ENCODE data around the gene UAP1.
"Not testable (repeated sequence)": the region's sequence is repeated elsewhere in the genome, so short reads cannot be mapped to it uniquely, and the experiment has no call there.

The UAP1 gene

DNA sequence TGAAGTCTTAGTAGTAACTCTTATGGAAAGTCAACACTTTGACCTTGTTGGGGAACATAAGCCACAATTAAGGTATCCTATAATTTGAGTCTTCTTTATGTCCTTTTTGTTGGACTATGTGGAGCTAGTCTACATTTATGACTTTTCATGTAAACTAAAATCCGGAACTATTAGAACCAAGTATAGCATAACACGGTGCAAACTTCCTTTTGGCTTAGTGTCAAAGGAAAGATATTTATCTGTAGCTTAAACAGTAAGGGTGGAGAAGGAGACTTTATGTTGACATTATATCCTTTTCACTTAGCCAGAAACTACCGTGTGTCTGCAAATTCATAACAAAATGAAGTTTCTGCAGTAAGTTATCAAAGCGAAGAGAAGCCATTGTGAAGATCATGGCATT, 7.3 kb downstream of the UAP1 start:
- no peak for DNase-seq
- Histone ChIP-seq H3K4me1 (ENCODE audit: insufficient read depth, low read length) (no peaks in the 10 kb centered on the region; the same call in 1 of the 2 replicates), H3K9ac (ENCODE audit: low read depth, low read length) (no peak overlapping the region), H3K36me3 (ENCODE audit: insufficient read depth, low read length) (peaks cover 24% of the 10 kb centered on the region), H3K27ac (ENCODE audit: low read length) (no peak overlapping the region), H3K27me3 (ENCODE audit: insufficient read depth, low read length, poor library complexity) (no peaks in the 10 kb centered on the region), H3K4me3 (ENCODE audit: low read depth in 1 of 2, low read length in 2 of 2) (no peak overlapping the region), H4K20me1 (ENCODE audit: insufficient read depth, low read length) (no peaks in the 10 kb centered on the region), H3K4me2 (ENCODE audit: insufficient read depth, low read length) (no peak overlapping the region), H3K79me2 (ENCODE audit: insufficient read depth, low read length) (peaks cover 6% of the 10 kb centered on the region; the same call in 1 of the 2 replicates), H2AFZ (ENCODE audit: low read depth, low read length) (no peak overlapping the region), H3K9me3 (ENCODE audit: insufficient read depth, low read length, severe bottlenecking) (no peaks in the 10 kb centered on the region)
- no peak for ATAC-seq (ENCODE audit: insufficient read depth, low read depth)
- TF ChIP-seq, protein P1, sequence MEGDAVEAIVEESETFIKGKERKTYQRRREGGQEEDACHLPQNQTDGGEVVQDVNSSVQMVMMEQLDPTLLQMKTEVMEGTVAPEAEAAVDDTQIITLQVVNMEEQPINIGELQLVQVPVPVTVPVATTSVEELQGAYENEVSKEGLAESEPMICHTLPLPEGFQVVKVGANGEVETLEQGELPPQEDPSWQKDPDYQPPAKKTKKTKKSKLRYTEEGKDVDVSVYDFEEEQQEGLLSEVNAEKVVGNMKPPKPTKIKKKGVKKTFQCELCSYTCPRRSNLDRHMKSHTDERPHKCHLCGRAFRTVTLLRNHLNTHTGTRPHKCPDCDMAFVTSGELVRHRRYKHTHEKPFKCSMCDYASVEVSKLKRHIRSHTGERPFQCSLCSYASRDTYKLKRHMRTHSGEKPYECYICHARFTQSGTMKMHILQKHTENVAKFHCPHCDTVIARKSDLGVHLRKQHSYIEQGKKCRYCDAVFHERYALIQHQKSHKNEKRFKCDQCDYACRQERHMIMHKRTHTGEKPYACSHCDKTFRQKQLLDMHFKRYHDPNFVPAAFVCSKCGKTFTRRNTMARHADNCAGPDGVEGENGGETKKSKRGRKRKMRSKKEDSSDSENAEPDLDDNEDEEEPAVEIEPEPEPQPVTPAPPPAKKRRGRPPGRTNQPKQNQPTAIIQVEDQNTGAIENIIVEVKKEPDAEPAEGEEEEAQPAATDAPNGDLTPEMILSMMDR (IDR thresholded peaks at IDR 0.05; ENCODE audit: borderline replicate concordance, extremely low read depth, low read length, poor library complexity, severe bottlenecking): no peak
- TF ChIP-seq EZH2 (IDR thresholded peaks at IDR 0.05; ENCODE audit: borderline replicate concordance, low read depth, low read length, severe bottlenecking): no peak

DNA sequence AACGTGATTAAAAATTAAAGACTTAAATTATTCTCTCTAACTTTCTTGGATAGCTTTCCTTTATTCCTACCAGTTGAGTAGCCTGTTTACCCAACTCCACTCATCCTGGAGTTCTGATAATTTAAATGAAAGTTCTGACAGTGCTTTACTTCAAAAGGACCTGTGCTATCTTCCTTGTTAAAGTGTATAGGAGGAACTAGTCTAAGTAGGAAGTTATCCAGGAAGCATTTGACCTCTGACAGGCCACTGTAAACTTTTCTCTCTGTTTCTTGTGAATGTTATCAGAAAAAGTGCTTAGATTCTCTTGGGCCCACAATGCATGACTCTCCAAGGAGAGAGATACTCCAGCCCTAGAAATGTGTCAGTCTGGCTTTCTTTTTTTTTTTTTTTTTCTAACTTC, 9.2 kb downstream of the UAP1 start:
- Histone ChIP-seq H3K27ac (ENCODE audit: low read length) (no peak overlapping the region), H3K27me3 (ENCODE audit: insufficient read depth, low read length, poor library complexity) (no peaks in the 10 kb centered on the region), H3K36me3 (ENCODE audit: insufficient read depth, low read length) (peaks cover 24% of the 10 kb centered on the region), H3K9ac (ENCODE audit: low read depth, low read length) (no peak overlapping the region), H3K4me1 (ENCODE audit: insufficient read depth, low read length) (no peaks in the 10 kb centered on the region; the same call in 1 of the 2 replicates), H3K79me2 (ENCODE audit: insufficient read depth, low read length) (no peaks in the 10 kb centered on the region; the same call in 1 of the 2 replicates), H3K4me3 (ENCODE audit: low read depth in 1 of 2, low read length in 2 of 2) (no peak overlapping the region), H3K9me3 (ENCODE audit: insufficient read depth, low read length, severe bottlenecking) (no peaks in the 10 kb centered on the region), H2AFZ (ENCODE audit: low read depth, low read length) (no peak overlapping the region), H4K20me1 (ENCODE audit: insufficient read depth, low read length) (no peaks in the 10 kb centered on the region), H3K4me2 (ENCODE audit: insufficient read depth, low read length) (no peak overlapping the region)
- TF ChIP-seq, protein P1 (IDR thresholded peaks at IDR 0.05; ENCODE audit: borderline replicate concordance, extremely low read depth, low read length, poor library complexity, severe bottlenecking): no peak
- TF ChIP-seq EZH2 (IDR thresholded peaks at IDR 0.05; ENCODE audit: borderline replicate concordance, low read depth, low read length, severe bottlenecking): no peak
- ATAC-seq (ENCODE audit: insufficient read depth, low read depth) (no peak), DNase-seq (no peak)

DNA sequence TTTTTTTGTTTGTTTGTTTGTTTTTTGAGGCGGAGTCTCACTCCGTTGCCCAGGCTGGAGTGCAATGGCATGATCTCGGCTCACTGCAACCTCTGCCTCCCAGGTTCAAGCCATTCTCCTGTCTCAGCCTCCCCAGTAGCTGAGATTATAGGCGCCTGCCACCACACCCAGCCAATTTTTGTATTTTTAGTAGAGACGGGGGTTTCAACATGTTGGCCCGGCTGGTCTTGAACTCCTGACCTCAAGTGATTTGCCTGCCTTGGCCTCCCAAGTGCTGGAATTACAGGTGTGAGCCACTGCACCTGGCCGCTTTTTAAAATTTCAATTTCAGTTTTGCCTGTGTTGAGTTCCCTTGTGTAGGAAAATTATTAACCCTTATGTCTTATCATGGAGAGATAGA, 9.6 kb downstream of the UAP1 start:
- H3K27ac ChIP-seq (ENCODE audit: low read length); ATAC-seq (ENCODE audit: insufficient read depth, low read depth); H3K4me1 ChIP-seq (ENCODE audit: insufficient read depth, low read length); H4K20me1 ChIP-seq (ENCODE audit: insufficient read depth, low read length); H3K79me2 ChIP-seq (ENCODE audit: insufficient read depth, low read length); H3K4me2 ChIP-seq (ENCODE audit: insufficient read depth, low read length); H3K4me3 ChIP-seq (ENCODE audit: low read depth in 1 of 2, low read length in 2 of 2); H3K9ac ChIP-seq (ENCODE audit: low read depth, low read length); H3K9me3 ChIP-seq (ENCODE audit: insufficient read depth, low read length, severe bottlenecking); DNase-seq; H3K27me3 ChIP-seq (ENCODE audit: insufficient read depth, low read length, poor library complexity); H2AFZ ChIP-seq (ENCODE audit: low read depth, low read length): not testable (repeated sequence)
- H3K36me3 ChIP-seq (ENCODE audit: insufficient read depth, low read length): peaks cover 22% of the 10 kb centered on the region

DNA sequence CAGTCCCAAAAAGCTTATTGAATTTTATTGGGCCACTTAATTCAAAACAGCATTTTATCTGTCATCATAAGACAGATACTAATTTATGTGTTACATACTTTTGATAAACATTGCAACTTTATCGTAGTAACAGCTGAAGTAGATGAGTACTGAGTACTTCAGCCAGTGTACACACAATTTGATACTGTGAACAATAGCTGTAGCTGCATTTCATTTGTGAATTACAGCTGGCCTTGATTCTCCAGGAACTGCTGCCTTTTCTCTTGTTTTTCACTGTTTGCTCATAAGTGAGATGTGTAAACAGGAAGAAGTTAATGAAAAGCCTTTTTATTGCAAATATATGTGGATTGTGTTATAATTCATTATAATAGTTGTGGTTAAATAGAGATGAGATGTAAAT, 10.2 kb downstream of the UAP1 start:
- no peak overlapping the region for H3K4me3 ChIP-seq (ENCODE audit: low read depth in 1 of 2, low read length in 2 of 2)

More for the DNA sequence above, 10.2 kb downstream of the UAP1 start:
- no peak overlapping the region for H3K4me2 ChIP-seq (ENCODE audit: insufficient read depth, low read length)
- H3K27me3 ChIP-seq (ENCODE audit: insufficient read depth, low read length, poor library complexity): no peaks in the 10 kb centered on the region
- no peak overlapping the region for H2AFZ ChIP-seq (ENCODE audit: low read depth, low read length)
- H3K9ac ChIP-seq (ENCODE audit: low read depth, low read length): no peak overlapping the region
- no peak for TF ChIP-seq EZH2 (IDR thresholded peaks at IDR 0.05; ENCODE audit: borderline replicate concordance, low read depth, low read length, severe bottlenecking)
- TF ChIP-seq, protein P1 (IDR thresholded peaks at IDR 0.05; ENCODE audit: borderline replicate concordance, extremely low read depth, low read length, poor library complexity, severe bottlenecking): no peak
- ATAC-seq (ENCODE audit: insufficient read depth, low read depth): no peak
- no peak for DNase-seq
- H3K79me2 ChIP-seq (ENCODE audit: insufficient read depth, low read length): no peaks in the 10 kb centered on the region; the same call in 1 of the 2 replicates
- no peak overlapping the region for H3K27ac ChIP-seq (ENCODE audit: low read length)
- no peaks in the 10 kb centered on the region for H4K20me1 ChIP-seq (ENCODE audit: insufficient read depth, low read length)
- H3K4me1 ChIP-seq (ENCODE audit: insufficient read depth, low read length): no peaks in the 10 kb centered on the region; the same call in 1 of the 2 replicates
- no peaks in the 10 kb centered on the region for H3K9me3 ChIP-seq (ENCODE audit: insufficient read depth, low read length, severe bottlenecking)
- peaks cover 20% of the 10 kb centered on the region for H3K36me3 ChIP-seq (ENCODE audit: insufficient read depth, low read length)

Measured in DND-41 (cell line).